Aorta (tissue), 5 donors: Measurements from ENCODE around the gene GALNTL6. TPM values are rescaled to one million over a fixed set of nuclear protein-coding genes. Genes with fewer than 3 reads are reported as not detected.

Experiments
- ATAC-seq: fragments of 200-7000 bp; cut with Tn5 transposase; one replicate; pipeline ENCODE4 v1.9.1; 2022; ENCODE audit warnings: moderate library complexity; ENCODE audit not compliant: low FRiP score
- DNase-seq, 2 donors: peaks; one replicate each; pipeline ENCODE4 v3.0.0-alpha.2; 2020
- H3K27ac ChIP-seq, 2 donors: one replicate each; pipeline ENCODE4 v1.5.1; 2013; ENCODE audit warnings: low read length in 2 of 2, mild to moderate bottlenecking in 2 of 2, moderate library complexity in 2 of 2, control low read depth in 1 of 2, inconsistent platforms in 1 of 2, low read depth in 1 of 2
- H3K27me3 ChIP-seq, 2 donors: one replicate each; pipeline ENCODE4 v1.6.1; 2013; ENCODE audit warnings: control low read depth in 1 of 2, low read length in 1 of 2, mild to moderate bottlenecking in 1 of 2, moderate library complexity in 1 of 2; ENCODE audit not compliant: insufficient read depth in 2 of 2, control insufficient read depth in 1 of 2
- H3K36me3 ChIP-seq, 2 donors: one replicate each; pipeline ENCODE4 v1.6.1; 2013; ENCODE audit warnings: control low read depth in 1 of 2, low read length in 1 of 2, mild to moderate bottlenecking in 1 of 2; ENCODE audit not compliant: insufficient read depth in 2 of 2, control insufficient read depth in 1 of 2
- H3K4me1 ChIP-seq, 2 donors: one replicate each; pipeline ENCODE4 v1.6.1; 2013; ENCODE audit warnings: low read length in 2 of 2, control low read depth in 1 of 2, mild to moderate bottlenecking in 1 of 2, moderate library complexity in 1 of 2; ENCODE audit not compliant: insufficient read depth in 2 of 2, control insufficient read depth in 1 of 2
- H3K4me3 ChIP-seq, 2 donors: one replicate each; pipeline ENCODE4 v1.5.1; 2013; ENCODE audit warnings: low read length in 2 of 2, control low read depth in 1 of 2, mild to moderate bottlenecking in 1 of 2
- H3K9me3 ChIP-seq: one replicate; pipeline ENCODE4 v1.6.1; 2013; ENCODE audit warnings: mild to moderate bottlenecking, low read length; ENCODE audit not compliant: control insufficient read depth
- WGBS, 2 donors: extraction: QIAGEN DNeasy Blood & Tissue Kit; methylation state at CpG; one replicate each; pipeline ENCODE4 v1.1.7; 2013; 5-methylcytosine and 5-hydroxymethylcytosine counted together
- intact Hi-C, 2 donors: fragments of 100-400 bp; cut with DNase I; formaldehyde crosslinking; loops; one replicate each; pipeline versions ENCODE4 v1.14.2 to v1.15.0; 2022
- polyA plus RNA-seq, 2 donors: library from polyadenylated mRNA; stranded (reverse); fragments of 200-250 nt; gene quantifications; one replicate each; pipeline ENCODE4 v1.2.3, GENCODE V29; 2013
- total RNA-seq, 2 donors: library from RNA; stranded (reverse); fragmentation: NEBNext Ultra II Directional; extraction: Animal tissue kit (Norgen Biotek cat#: 25700); gene quantifications; one replicate each; pipeline ENCODE4 v1.2.1, GENCODE V29; 2021
- donor health status: healthy with polysubstance abuse.
- donor health status: Bipolar disorder and iron deficiency.
- donor health status: DM: no; HTN: no; CAD: no.
- donor health status: DM: no; HTN: no; CAD: no.
- donor health status: DM: yes; HTN: yes; CAD: no.

The GALNTL6 gene
- total and polyA plus RNA-seq, 4 donors: 0.39 to 1.6 (median 0.46) TPM; not detected in 1

GRCh38 chr4:172691552-172691951 lies 878.3 kb downstream of the GALNTL6 start:
- Histone ChIP-seq H3K4me1 (no peaks in the 10 kb centered on the region), H3K27me3 (no peaks in the 10 kb centered on the region), H3K27ac (no peak overlapping the region), H3K4me3 (no peak overlapping the region), H3K36me3 (no peaks in the 10 kb centered on the region), H3K9me3 (peaks cover 3% of the 10 kb centered on the region)
- no peak for DNase-seq
- ATAC-seq: no peak
- intact Hi-C loops: no loop called here

GRCh38 chr4:172692701-172693100 lies 879.5 kb downstream of the GALNTL6 start:
- ATAC-seq (no peak), DNase-seq (no peak)
- H3K27me3 ChIP-seq: no peaks in the 10 kb centered on the region
- H3K27ac ChIP-seq: no peak overlapping the region
- no peaks in the 10 kb centered on the region for H3K4me1 ChIP-seq
- 68 to 75% methylated on average over 2 of the region's 2 CpGs for WGBS, 2 donors
- intact Hi-C loops: no loop called here
- H3K4me3 ChIP-seq: no peak overlapping the region
- no peaks in the 10 kb centered on the region for H3K36me3 ChIP-seq
- peaks cover 3% of the 10 kb centered on the region for H3K9me3 ChIP-seq

- Histone ChIP-seq H3K27me3 (no peaks in the 10 kb centered on the region), H3K27ac (no peak overlapping the region), H3K4me1 (no peaks in the 10 kb centered on the region), H3K9me3 (peaks cover 2% of the 10 kb centered on the region), H3K4me3 (no peak overlapping the region), H3K36me3 (no peaks in the 10 kb centered on the region)
- no peak for DNase-seq
- WGBS, 2 donors: 40 to 43% methylated on average over 4 of the region's 4 CpGs
- ATAC-seq: no peak
- intact Hi-C loops: no loop called here
These were observed 885.1 kb downstream of the GALNTL6 start for GRCh38 chr4:172698256-172698655.

- intact Hi-C loops: no loop called here
- Histone ChIP-seq H3K27me3 (no peaks in the 10 kb centered on the region), H3K9me3 (peaks cover 5% of the 10 kb centered on the region), H3K27ac (no peak overlapping the region), H3K4me3 (no peak overlapping the region), H3K4me1 (no peaks in the 10 kb centered on the region), H3K36me3 (no peaks in the 10 kb centered on the region)
- no peak for ATAC-seq
- no peak for DNase-seq
These were observed 892.4 kb downstream of the GALNTL6 start for GRCh38 chr4:172705565-172705964.

GRCh38 chr4:172706000-172706399 lies 892.8 kb downstream of the GALNTL6 start:
- no peak for DNase-seq
- Histone ChIP-seq H3K4me1 (no peaks in the 10 kb centered on the region), H3K36me3 (no peaks in the 10 kb centered on the region), H3K9me3 (peaks cover 5% of the 10 kb centered on the region), H3K4me3 (no peak overlapping the region), H3K27ac (no peak overlapping the region), H3K27me3 (no peaks in the 10 kb centered on the region)
- intact Hi-C loops: no loop called here
- no peak for ATAC-seq

GRCh38 chr4:172707622-172708021 lies 894.4 kb downstream of the GALNTL6 start:
- intact Hi-C loops: no loop called here

GRCh38 chr4:172708184-172708583 lies 895.0 kb downstream of the GALNTL6 start:
- Histone ChIP-seq H3K27me3 (no peaks in the 10 kb centered on the region), H3K9me3 (peaks cover 5% of the 10 kb centered on the region), H3K27ac (no peak overlapping the region), H3K4me3 (no peak overlapping the region), H3K4me1 (no peaks in the 10 kb centered on the region), H3K36me3 (no peaks in the 10 kb centered on the region)
- DNase-seq (no peak), ATAC-seq (no peak)
- intact Hi-C loops: no loop called here
- 72 to 74% methylated on average over 5 of the region's 5 CpGs for WGBS, 2 donors

More at GRCh38 chr4:172707622-172708021, 894.4 kb downstream of the GALNTL6 start:
- 46 to 61% methylated on average over 1 of the region's 1 CpG for WGBS, 2 donors
- DNase-seq (no peak), ATAC-seq (no peak)
- Histone ChIP-seq H3K9me3 (peaks cover 5% of the 10 kb centered on the region), H3K27me3 (no peaks in the 10 kb centered on the region), H3K36me3 (no peaks in the 10 kb centered on the region), H3K4me1 (no peaks in the 10 kb centered on the region), H3K4me3 (no peak overlapping the region), H3K27ac (no peak overlapping the region)

- Histone ChIP-seq H3K27me3 (no peaks in the 10 kb centered on the region), H3K4me1 (no peaks in the 10 kb centered on the region), H3K27ac (no peak overlapping the region), H3K4me3 (no peak overlapping the region), H3K9me3 (peaks cover 5% of the 10 kb centered on the region), H3K36me3 (no peaks in the 10 kb centered on the region)
- DNase-seq (no peak), ATAC-seq (no peak)
- WGBS, 2 donors: 17 to 19% methylated on average over 1 of the region's 1 CpG
- intact Hi-C loops: no loop called here
These were observed 896.2 kb downstream of the GALNTL6 start for GRCh38 chr4:172709376-172709775.

GRCh38 chr4:172716291-172716690 lies 903.1 kb downstream of the GALNTL6 start:
- no peak for DNase-seq
- ATAC-seq: no peak
- WGBS, 2 donors: 37 to 51% methylated on average over 9 of the region's 9 CpGs
- intact Hi-C loops: no loop called here
- Histone ChIP-seq H3K4me3 (no peak overlapping the region), H3K9me3 (no peaks in the 10 kb centered on the region), H3K4me1 (no peaks in the 10 kb centered on the region), H3K27ac (no peak overlapping the region), H3K36me3 (no peaks in the 10 kb centered on the region), H3K27me3 (no peaks in the 10 kb centered on the region)
